Limb (tissue), 2 donors: ENCODE data around the gene OVOL3.
"Not testable (repeated sequence)": the region's sequence is repeated elsewhere in the genome, so short reads cannot be mapped to it uniquely, and the experiment has no call there.

ENCODE experiments used
- DNase-seq, 2 donors: peaks; one replicate each; pipeline ENCODE4 v3.0.0-alpha.2; 2016; ENCODE audit errors: extremely low spot score in 2 of 2

The OVOL3 gene

DNA sequence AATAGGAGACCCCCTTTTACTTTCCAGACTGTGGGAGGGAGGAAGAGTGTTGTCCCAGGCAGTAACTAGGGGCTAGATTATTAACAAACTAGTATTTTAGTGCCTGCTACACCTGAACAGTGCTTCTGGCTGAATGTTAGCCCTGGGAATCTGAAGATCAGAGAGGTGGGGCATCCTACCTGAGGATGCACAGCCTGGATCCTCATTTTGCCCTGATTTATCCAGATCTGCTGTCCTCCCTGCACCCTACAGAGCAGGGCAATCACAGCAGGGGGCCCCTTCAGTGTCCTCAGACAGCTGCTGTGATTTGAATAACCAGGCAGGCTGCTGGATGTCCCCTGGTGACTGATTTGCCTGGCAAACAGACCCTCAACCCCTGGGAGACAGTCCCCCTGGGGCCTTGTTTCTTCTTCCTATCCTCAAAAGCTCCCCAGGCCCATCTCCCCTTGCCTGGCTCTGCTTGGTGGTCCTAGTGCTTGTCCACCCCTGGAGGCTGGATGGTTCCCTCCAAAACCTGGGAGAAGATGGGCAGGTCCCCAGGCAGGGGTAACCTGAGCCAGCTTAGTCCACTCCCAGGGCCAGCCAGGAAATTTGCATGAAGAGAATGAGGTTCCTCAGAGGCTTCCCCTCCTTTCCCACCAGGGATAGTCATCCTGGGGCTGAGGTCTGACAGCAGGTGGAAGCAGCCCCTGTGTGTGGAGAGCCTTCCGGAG is at the start of gene OVOL3:
Gene OVOL3 (plus strand): TSS at position 657 of the 713 bp plus-strand sequence. CDS start 60 bp downstream, outside the sequence.
- DNase-seq, result no peak

DNA sequence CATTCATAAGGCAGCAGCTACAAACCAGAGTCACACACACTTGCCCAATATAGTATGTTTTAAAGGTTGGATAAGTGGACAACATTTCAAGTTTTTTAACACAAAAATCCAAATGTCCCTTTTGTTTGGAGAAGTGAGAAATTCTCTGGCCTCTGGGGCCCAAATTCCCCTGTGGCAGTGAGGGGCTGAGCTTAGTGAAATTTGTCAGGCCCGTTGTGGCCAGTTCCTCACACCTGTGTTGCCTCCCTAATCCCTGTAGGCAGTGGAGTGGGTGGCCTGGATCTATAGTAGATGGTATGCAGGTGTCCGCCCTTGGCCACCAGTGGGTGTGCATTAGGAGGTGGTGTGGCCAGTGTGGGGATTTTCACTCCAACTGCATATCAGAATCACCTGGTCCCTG is 49.6 kb upstream of the OVOL3 start:
- DNase-seq, result no peak

DNA sequence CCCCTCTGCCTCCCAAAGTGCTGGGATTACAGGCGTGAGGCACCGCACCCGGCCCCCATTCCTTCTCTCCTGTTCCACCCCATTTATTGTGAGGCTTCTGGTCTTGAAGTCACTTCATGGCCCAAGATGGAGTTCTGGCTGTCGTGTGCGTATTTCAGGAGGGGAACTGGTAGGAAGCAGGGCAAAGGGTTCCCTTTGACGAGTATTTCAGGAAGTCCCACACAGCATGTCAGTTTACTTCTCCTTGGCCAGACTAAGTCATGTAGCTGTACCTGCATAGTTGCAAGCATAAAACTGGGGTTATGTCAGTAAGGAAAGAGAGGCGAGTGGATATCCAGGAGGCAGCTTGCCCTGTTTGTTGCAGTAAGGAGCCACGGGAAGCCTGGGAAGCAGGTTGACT is 46.1 kb upstream of the OVOL3 start:
- DNase-seq, result no peak

DNA sequence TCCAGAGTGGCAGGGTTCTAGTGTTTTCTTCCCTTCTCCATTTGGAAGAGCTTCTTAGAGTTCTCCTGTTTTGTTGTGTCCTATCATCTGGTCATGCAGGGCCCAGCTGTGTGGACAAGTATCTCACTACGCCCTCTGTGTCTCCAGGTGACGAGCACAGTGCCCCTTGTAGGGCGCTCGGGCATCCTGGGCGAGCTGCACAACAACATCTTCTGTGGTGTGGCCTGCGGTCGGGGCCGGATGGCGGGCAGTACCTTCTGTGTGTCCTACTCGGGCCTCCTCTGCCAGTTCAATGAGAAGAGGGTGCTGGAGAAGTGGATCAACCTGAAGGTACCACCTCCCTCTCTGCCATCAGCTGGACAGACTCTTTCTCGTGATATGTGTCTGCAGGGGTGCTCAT is 43.3 kb upstream of the OVOL3 start:
- no peak for DNase-seq

DNA sequence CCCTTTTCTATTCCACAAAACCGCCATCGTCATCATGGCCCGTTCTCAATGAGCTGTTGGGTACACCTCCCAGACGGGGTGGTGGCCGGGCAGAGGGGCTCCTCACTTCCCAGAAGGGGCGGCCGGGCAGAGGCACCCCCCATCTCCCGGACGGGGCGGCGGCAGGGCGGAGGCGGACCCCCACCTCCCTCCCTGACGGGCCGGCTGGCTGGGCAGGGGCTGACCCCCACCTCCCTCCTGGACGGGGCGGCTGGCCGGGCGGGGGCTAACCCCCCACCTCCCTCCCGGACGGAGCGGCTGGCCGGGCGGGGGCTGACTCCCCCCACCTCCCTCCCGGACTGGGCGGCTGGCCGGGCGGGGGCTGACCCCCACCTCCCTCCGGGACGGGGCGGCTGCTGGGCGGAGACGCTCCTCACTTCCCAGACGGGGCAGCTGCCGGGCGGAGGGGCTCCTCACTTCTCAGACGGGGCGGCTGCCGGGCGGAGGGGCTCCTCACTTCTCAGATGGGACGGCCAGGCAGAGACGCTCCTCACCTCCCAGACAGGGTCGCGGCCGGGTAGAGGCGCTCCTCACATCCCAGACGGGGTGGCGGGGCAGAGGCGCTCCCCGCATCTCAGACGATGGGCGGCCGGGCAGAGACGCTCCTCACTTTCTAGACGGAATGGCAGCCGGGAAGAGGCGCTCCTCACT is 42.0 kb upstream of the OVOL3 start:
- DNase-seq, result not testable (repeated sequence)

DNA sequence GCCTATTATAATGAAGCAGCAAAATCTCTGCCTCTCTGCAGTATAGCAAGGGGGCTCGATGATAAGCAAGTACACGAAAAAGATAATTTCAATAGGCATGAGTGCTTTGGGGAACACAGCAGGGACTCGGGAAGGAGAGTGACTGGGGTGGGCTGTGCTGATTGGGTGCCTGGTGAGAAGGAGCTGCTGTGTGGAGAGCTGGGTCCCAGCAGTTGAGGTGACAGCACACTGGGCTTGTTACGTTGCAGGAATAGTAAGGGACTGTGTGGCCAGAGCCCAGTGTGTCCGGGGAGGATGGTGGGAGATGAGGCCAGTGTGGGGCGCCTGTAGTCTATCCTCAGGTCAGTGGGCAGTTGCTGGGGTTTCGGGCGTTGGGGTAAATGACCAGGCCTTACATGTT is 38.9 kb upstream of the OVOL3 start:
- DNase-seq, result no peak

DNA sequence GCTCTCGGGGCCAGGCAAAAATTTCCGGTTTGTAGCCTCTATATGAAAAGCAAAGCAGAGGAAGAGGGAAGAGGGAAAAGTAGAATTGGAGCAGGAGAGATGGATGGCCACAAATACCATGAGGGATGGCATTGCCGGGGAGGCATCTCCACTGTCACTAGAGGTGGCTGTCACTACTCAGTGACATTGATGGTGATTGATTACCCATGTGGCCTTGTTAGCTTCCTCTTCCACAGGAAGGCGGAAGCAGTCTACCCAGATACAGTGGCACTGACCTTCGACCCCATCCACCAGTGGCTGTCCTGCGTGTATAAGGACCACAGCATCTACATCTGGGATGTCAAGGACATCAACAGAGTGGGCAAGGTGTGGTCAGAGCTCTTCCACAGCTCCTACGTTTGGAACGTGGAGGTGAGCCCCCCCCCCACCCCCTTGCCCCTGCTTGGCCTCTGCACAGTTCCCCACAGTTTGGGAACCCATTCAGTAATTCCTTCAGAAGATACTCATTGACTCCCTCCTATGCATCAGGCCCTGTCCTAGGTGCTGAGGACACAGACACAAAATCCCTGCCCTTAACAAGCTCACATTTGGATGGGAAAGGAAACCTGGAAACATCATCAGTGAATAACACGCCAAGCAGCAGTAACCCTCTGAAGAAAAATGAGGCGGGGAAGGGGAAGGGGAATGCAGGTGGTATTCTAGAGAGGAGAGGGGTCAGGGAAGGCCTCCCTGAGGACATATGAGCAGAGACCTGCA is 37.6 kb upstream of the OVOL3 start:
- DNase-seq, result no peak

DNA sequence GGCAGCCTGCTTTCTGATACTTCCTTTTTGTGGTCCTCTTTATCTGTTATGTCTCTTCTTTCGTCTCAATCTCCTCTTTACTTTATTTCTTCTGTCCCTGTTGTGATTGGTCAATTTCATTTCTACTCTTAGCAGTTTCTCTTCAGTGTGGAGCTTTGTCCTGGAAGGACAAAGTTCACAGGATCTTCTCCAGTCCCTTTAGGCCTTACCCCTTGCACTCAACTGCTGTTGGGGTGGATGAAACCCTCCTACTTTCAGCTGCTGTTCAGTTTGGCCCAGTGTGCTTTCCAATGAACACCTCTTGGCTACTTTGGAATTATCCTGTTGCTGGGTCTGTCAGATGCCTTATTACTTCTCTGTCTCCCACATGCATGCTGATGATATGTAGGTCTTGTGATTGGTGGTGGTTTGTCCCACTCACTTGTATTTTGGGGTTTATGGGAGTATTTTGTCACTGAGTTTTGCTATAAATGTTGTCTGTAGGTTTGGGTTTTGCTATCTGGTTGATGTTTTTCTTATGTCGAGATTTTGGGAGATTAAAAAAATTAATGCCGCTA is 31.5 kb upstream of the OVOL3 start:
- DNase-seq, result no peak

DNA sequence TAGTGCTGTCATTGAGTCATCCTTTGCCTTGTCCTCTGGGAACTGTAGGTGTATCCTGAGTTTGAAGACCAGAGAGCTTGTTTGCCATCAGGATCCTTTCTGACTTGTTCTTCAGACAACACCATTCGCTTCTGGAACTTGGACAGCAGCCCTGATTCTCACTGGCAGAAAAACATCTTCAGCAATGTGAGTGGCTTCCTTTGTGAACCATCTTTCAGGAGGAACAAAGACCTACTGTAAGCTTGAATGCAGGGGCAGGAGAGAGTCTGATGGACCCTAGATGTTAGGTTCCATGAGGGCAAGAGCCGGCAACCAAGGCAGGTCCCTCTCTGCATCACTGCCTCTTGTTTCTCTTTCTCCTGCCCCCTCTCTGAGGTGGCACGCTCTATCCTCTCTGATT is 29.6 kb upstream of the OVOL3 start:
- no peak for DNase-seq

DNA sequence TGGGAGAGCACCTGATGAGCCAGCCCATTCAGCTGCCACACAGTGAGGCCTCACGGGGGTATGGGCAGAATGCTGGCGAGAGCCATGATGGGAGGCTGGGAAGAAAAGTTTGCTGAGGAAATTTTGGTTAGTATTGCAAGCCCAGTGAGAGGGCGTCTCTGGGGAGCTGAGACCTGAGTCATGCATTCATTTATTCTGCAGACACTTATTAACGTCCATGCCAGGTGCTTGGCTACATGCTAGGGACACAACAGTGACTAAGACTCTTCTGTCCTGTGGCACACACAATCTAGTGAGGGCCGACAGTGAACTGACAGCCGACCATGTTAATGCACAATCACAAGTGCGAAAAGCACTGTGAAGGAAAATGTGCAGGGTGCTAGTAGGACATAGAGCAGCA is 29.0 kb upstream of the OVOL3 start:
- no peak for DNase-seq

DNA sequence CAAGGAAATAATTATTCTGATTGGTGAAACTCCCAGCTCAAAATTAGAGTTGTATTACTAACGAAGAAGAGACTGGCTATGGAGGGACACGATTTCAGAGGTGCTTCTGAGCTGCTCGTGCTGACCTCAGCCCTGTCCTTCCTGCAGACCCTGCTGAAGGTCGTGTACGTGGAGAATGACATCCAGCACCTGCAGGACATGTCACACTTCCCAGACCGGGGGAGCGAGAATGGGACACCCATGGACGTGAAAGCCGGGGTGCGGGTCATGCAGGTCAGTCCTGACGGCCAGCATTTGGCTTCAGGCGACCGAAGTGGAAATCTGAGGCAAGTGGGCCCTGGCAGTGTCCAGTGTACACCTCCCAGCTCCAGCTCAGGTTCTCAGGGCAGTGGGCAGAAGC is 28.0 kb upstream of the OVOL3 start:
- no peak for DNase-seq

DNA sequence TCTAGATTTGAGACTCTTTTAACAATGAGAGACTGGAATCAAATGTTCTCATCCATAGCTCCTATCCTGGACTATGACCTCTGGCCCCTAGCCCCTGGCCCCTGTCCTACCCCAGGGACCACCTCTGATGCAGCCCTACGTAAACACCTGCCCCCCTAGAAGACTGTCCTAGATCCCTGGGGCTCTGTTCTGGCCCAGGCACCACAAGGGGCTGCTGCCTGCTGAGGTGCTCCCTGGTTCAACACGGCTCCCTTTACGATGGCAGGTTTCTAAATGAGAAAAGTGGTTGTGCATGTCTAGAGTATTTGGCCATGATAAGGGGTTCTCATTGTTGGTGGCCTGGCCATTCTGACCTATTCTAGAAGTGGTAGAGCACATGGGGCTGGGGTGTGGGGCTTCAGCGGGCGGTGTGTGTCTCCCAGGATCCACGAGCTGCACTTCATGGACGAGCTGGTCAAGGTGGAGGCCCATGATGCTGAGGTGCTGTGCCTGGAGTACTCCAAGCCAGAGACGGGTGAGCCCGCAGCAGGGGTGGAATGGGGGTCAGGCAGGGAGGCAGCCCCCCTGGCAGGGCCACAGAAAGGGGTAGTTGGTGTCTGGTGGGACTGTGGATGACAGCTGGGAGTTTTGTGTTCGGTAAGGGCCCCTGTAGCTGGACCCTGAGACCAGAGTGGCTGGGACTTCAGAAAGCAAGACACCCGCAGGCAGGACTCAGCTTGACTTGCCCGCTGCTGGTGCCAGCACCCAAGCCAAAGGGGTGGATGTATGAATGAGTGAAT is 26.5 kb upstream of the OVOL3 start:
- no peak for DNase-seq

DNA sequence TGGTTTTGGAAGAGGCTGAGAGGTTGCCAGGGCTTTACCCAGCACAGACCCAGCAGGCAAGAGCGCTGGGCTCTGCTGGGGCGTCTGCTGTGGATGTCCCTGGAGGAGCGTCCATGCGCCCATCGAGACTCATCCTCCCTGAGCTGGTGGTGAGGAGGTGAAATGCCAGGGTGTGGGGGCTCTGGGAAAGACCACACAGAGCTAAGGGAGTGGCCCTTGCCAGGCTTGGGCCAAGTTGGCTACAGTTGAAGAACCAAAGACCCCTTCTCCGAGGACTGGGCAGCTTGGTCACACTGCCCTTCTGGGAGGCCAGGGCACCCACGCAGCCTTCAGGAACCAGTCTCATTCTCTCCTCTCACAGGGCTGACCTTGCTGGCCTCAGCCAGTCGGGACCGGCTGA is 24.6 kb upstream of the OVOL3 start:
- no peak for DNase-seq

DNA sequence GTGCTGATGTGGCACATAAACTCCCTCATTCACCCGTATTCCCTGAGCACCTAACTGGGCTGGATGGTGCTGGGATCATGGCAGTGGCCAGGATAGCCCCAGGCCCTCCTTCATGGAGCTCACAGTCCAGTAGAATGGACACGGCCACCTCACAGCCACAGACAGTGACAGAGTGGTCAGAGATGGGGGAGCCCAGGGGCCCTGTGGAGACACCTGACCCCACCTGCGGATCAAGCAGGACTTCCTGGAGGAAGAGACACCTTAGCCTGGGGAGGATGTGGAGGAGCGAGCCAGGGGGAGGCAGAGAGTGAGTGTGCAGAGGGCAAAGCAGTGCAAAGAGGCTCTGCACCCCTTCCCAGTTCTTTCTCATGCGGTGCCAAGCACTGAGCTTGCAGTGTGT is 21.1 kb upstream of the OVOL3 start:
- DNase-seq, result no peak

DNA sequence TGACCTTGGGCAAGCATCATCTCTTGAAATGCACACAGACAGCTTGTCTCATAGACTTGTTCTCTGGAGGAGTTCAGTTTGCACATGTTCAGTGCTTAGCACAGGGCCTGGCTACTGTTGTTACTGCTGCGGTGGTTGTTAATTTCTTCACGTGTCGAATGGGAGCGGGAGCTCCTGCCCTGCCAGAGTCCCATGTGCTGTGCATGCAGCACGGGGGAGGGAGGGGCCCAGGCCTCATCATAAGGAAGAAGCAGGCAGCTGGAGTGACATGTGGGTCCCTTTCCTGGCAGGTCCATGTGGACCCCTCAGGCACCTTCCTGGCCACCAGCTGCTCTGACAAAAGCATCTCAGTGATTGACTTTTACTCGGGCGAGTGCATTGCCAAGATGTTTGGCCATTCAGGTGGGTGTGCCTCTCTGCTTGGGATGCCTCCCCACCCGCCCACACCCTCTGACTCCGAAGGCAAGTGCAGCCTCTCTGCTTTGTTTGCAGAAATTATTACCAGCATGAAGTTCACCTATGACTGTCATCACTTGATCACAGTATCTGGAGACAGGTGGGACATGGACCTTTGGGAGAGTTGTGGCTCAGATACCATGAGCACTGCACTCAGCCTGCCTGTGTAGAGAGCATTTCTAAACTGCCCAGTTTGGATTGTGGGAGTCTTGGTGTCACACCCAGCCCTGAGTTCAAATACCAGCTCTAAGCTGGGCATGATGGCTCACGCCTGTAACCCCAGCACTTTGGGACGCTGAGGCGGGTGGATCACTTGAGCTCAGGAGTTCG is 19.8 kb upstream of the OVOL3 start:
- no peak for DNase-seq

DNA sequence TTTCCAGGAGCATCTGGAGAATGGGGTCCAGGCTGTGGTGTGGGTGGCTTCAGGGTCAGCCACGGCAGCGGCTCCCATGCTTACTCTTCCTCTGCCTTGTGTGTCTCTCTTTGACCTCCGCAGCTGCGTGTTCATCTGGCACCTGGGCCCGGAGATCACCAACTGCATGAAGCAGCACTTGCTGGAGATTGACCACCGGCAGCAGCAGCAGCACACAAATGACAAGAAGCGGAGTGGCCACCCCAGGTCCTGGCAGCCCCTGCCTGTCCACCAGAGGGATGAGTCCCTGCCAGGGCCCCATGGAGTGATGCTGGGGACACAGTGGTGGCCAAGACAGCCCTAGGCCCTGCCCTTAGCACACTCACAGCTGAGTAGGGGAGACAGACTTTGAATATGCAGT is 18.4 kb upstream of the OVOL3 start:
- no peak for DNase-seq

DNA sequence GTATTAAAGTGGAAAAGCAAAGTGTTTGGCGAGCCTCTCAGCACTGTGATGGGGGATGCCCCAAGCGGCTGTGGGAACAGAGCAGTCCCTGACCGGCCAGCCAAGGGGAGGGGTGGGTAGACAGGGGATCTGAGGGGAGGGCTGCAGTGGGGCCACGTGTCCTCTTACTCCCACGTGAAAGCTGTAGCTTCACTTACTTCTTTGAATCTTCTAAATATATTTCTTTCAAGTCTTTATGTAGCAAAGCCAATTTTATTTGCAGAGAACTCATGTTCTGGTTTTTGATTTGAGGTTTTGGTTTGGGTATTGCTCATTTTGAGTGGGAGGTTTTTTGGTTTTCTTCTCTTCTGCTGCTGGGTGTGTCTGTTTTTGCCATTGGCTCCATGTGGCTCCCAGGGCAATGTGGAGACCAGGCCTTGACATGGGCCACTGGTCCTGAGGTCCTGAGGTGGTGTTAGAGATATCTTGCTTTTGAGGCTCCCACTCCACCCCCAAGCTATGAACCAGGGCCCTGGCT is 17.7 kb upstream of the OVOL3 start:
- no peak for DNase-seq

DNA sequence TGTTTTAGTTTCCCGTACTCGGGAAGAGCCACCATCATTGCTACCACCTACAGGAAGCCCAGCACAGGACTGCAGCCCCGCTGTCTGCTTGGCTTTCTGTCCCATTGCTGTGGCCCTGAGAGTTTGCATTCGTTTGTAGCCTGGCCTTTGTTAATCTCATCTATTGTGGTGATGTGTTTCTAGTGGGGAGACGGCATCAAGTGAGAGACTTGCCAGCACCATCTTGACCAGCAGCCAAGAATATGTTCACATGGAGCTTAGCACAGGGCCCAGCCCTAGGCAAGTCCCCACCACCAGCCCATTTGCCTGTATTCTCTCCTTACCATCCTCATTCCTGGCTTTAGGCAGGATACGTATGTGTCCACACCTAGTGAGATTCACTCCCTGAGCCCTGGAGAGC is 17.3 kb upstream of the OVOL3 start:
- DNase-seq, result no peak

DNA sequence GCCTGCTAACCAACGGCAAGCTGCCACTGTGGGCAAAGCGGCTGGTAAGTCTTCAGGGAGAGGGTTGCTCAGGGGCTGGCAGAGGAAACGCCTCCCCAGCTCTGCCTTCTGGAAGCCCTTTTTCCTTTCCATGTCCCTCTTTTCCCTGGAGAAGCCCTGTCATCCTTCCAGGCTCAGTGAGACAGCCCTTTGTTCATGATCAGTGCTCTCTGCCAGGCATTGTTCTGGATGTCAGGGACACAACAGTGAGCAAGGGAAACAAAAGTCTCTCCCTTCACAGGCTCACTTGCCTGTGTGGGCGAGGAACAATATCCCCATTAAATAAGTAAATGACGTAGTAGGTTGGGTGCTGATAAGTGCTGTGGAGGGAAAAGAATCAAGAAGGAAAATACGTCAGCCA is 13.9 kb upstream of the OVOL3 start:
- DNase-seq, result no peak

DNA sequence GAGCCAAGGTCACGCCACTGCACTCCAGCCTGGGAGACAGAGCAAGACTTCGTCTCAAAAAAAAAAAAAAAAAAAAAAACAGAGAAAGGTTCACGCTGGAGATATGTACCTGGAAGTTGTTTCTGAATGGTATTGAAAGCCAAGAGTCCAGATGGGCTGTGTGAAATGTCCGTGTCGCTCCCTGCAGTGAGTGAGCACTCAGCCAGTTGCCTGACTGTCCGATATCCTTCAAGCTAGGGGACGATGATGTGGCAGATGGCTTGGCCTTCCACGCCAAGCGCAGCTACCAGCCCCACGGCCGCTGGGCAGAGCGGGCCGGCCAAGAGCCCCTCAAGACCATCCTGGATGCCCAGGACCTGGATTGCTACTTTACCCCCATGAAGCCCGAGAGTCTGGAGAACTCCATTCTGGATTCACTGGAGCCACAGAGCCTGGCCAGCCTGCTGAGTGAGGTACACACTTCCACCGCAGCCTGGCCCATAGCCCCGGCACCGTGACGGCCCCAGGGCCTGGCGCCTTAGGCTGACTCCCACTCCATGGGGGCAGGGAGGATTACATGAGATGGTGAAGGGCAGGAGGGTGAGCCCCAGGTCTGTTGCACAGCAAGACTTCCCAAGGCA is 11.7 kb upstream of the OVOL3 start:
- no peak for DNase-seq
